ENCODE data around the gene UGT1A3. TPM values are rescaled to one million over a fixed set of nuclear protein-coding genes. Genes with fewer than 3 reads are reported as not detected.
A peak's percentile ranks its signal among the peaks of the same experiment; 100 is the strongest.

UGT1A3 gene
- total RNA-seq, 1 experiment from 2014 or later, result 5.9 TPM

- Mint-ChIP-seq H3K4me1 (ENCODE audit: low read depth, unreplicated experiment) (peaks cover 89% of the 10 kb centered on the region), H3K4me3 (ENCODE audit: low read depth, unreplicated experiment) (peak overlapping the region; percentile 38), H3K36me3 (ENCODE audit: insufficient read depth, unreplicated experiment) (peaks cover 61% of the 10 kb centered on the region), H3K27me3 (ENCODE audit: unreplicated experiment) (no peaks in the 10 kb centered on the region), H3K9me3 (ENCODE audit: low read depth, unreplicated experiment) (no peaks in the 10 kb centered on the region), H3K27ac (ENCODE audit: unreplicated experiment) (peak overlapping the region; percentile 53)
- intact Hi-C loops (cut with micrococcal nuclease; ENCODE audit: unreplicated experiment), result loop anchor here (5.0 to 10.0 kb wide), 3 partner anchors 126 to 302 kb away; no protein-coding TSS in a partner anchor
- no peak for DNase-seq
- no peak for TF ChIP-seq CTCF (IDR thresholded peaks at IDR 0.05; ENCODE audit: unreplicated experiment)
- CTCF ChIA-PET, result interaction anchor here (0.6 kb wide), 2 partner anchors 111 to 330 kb away, joined by 3 read pairs; no protein-coding TSS in a partner anchor
- no TSS peak for BruUV-seq (replicated peaks)
Measured at GRCh38 chr2:233708942-233709341, 19.9 kb upstream of the UGT1A3 start.

- H3K4me1 Mint-ChIP-seq (ENCODE audit: low read depth, unreplicated experiment), result peaks cover 70% of the 10 kb centered on the region
- DNase-seq, result peak; percentile 90
- no peak overlapping the region for H3K27ac Mint-ChIP-seq (ENCODE audit: unreplicated experiment)
- CTCF ChIA-PET, result interaction anchor here (0.8 to 1.7 kb wide), 4 partner anchors 69 to 154 kb away, joined by 3 read pairs; no protein-coding TSS in a partner anchor
- no TSS peak for BruUV-seq (replicated peaks)
- peaks cover 49% of the 10 kb centered on the region for H3K36me3 Mint-ChIP-seq (ENCODE audit: insufficient read depth, unreplicated experiment)
- peak; percentile 86 for TF ChIP-seq CTCF (IDR thresholded peaks at IDR 0.05; ENCODE audit: unreplicated experiment)
- intact Hi-C loops (cut with micrococcal nuclease; ENCODE audit: unreplicated experiment), result no loop called here
- no peak overlapping the region for H3K4me3 Mint-ChIP-seq (ENCODE audit: low read depth, unreplicated experiment)
- no peaks in the 10 kb centered on the region for H3K27me3 Mint-ChIP-seq (ENCODE audit: unreplicated experiment)
- H3K9me3 Mint-ChIP-seq (ENCODE audit: low read depth, unreplicated experiment), result no peaks in the 10 kb centered on the region
Measured at GRCh38 chr2:233711312-233712008, 17.4 kb upstream of the UGT1A3 start.

GRCh38 chr2:233712611-233713261 lies 16.1 kb upstream of the UGT1A3 start, which contains the start of gene UGT1A5:
TSS of gene UGT1A5 (plus strand) at chr2:233712907. CDS start at chr2:233712992, 85 bp downstream.
- peaks cover 49% of the 10 kb centered on the region for H3K36me3 Mint-ChIP-seq (ENCODE audit: insufficient read depth, unreplicated experiment)
- H3K27ac Mint-ChIP-seq (ENCODE audit: unreplicated experiment), result peak within 1 kb of the TSS; percentile 34
- H3K4me1 Mint-ChIP-seq (ENCODE audit: low read depth, unreplicated experiment), result peaks cover 57% of the 10 kb centered on the region
- no peak within 1 kb of the TSS for H3K4me3 Mint-ChIP-seq (ENCODE audit: low read depth, unreplicated experiment)
- no peaks in the 10 kb centered on the region for H3K27me3 Mint-ChIP-seq (ENCODE audit: unreplicated experiment)
- CTCF ChIA-PET, result interaction anchor here (1.7 kb wide), 1 partner anchor 70 kb away, joined by 3 read pairs; no protein-coding TSS in a partner anchor
- H3K9me3 Mint-ChIP-seq (ENCODE audit: low read depth, unreplicated experiment), result no peaks in the 10 kb centered on the region
- no peak for DNase-seq
- intact Hi-C loops (cut with micrococcal nuclease; ENCODE audit: unreplicated experiment), result no loop called here
- no peak for TF ChIP-seq CTCF (IDR thresholded peaks at IDR 0.05; ENCODE audit: unreplicated experiment)
- BruUV-seq (replicated peaks), result no TSS peak

GRCh38 chr2:233713262-233713615 lies 15.6 kb upstream of the UGT1A3 start:
- H3K4me1 Mint-ChIP-seq (ENCODE audit: low read depth, unreplicated experiment), result peaks cover 56% of the 10 kb centered on the region
- CTCF ChIA-PET, result no interaction called here
- H3K27ac Mint-ChIP-seq (ENCODE audit: unreplicated experiment), result no peak overlapping the region
- no peaks in the 10 kb centered on the region for H3K9me3 Mint-ChIP-seq (ENCODE audit: low read depth, unreplicated experiment)
- no peak overlapping the region for H3K4me3 Mint-ChIP-seq (ENCODE audit: low read depth, unreplicated experiment)
- no peaks in the 10 kb centered on the region for H3K27me3 Mint-ChIP-seq (ENCODE audit: unreplicated experiment)
- DNase-seq, result no peak
- no TSS peak for BruUV-seq (replicated peaks)
- H3K36me3 Mint-ChIP-seq (ENCODE audit: insufficient read depth, unreplicated experiment), result peaks cover 47% of the 10 kb centered on the region
- intact Hi-C loops (cut with micrococcal nuclease; ENCODE audit: unreplicated experiment), result no loop called here
- TF ChIP-seq CTCF (IDR thresholded peaks at IDR 0.05; ENCODE audit: unreplicated experiment), result no peak

All from Calu3 (cell line).